Activated T-helper 1 cell treated with anti-CD3 and anti-CD28 coated beads, Interleukin-12 subunit alpha, Interleukin-12 subunit beta, Interleukin-2, Interleukin-4 antibody, amounts not matched to agents 30 ng/mL and 10 ng/mL and 1 ng/mL, durations not matched to agents 14 hours and 24 hours and 36 hours (primary cell): ENCODE measurements around the gene OR51B6. TPM values are rescaled to one million over a fixed set of nuclear protein-coding genes. Genes with fewer than 3 reads are reported as not detected.
"Not testable (repeated sequence)": the region's sequence is repeated elsewhere in the genome, so short reads cannot be mapped to it uniquely, and the experiment has no call there.

Experiments
- DNase-seq: peaks from one replicate; pipeline ENCODE4 v3.0.0; 2021; ENCODE audit warnings: low spot score
- H3K27ac Mint-ChIP-seq: one replicate; pipeline ENCODE4 v1.8.0; 2021; ENCODE audit warnings: mild to moderate bottlenecking, mixed read lengths
- H3K27me3 Mint-ChIP-seq: one replicate; pipeline ENCODE4 v1.8.0; 2022; ENCODE audit warnings: mild to moderate bottlenecking, moderate library complexity, mixed read lengths; ENCODE audit not compliant: insufficient read depth
- H3K36me3 Mint-ChIP-seq: one replicate; pipeline ENCODE4 v1.8.0; 2021; ENCODE audit warnings: low read depth, mixed read lengths
- H3K4me1 Mint-ChIP-seq: one replicate; pipeline ENCODE4 v1.8.0; 2021; ENCODE audit warnings: low read depth, mixed read lengths
- H3K4me3 Mint-ChIP-seq: one replicate; pipeline ENCODE4 v1.8.0; 2021; ENCODE audit warnings: mild to moderate bottlenecking, moderate library complexity, mixed read lengths
- H3K9me3 Mint-ChIP-seq: one replicate; pipeline ENCODE4 v1.8.0; 2021; ENCODE audit warnings: mixed read lengths
- intact Hi-C: fragments of 100-400 bp; cut with micrococcal nuclease; formaldehyde crosslinking; loops from one replicate; pipeline ENCODE4 v1.15.1; 2024
- total RNA-seq: library from RNA; stranded (reverse); gene quantifications from 2 replicates; pipeline ENCODE4 v1.2.3, GENCODE V29; 2022

Gene OR51B6
- total RNA-seq, 1 donor from 2014 or later = not detected

DNA sequence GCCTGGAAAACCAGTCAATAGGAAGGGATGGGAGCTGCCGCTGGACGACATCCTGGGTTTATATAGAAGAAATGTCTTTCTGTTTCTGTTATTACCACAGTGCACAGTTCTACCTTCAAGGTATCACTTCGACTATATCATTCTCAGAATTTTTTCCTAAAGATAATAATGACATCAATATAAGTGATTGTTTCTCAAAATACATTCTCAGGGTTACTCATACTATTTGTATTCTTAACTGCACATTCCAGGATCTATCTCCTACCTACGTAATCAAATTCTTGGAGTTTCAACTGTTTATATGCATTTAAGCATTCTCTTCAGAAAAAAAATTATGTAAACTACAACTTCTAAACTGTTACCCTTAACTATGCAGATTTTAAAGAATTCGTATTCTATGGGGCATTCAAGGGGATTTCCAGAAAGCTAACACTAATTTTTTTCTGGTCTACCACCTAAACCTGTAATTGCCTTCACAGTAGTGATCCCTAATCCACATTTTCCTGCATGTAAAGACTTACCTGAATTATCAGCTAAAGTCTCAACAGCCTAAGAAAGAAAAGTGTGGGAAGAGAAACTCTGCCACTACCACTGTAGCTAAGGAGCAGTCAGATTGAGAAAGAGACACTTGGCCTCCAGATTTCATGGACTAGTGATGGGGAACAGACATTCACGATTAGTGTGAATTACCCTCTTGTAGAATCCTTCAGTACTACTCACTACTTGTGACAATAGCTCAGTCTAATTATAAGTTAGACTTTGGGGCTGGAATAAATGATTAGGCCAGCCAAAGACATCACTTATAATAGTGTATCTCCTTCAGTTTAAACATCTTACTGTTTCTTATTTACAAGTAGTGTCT is 7.6 kb upstream of the OR51B6 start, which contains the start of gene OR51B5:
Gene OR51B5, minus strand, starts transcription at position 51 of the 862 bp plus-strand sequence. Its CDS starts 0 bp downstream, at position 51.
- Mint-ChIP-seq H3K9me3 (no peaks in the 10 kb centered on the region), H3K4me3 (no peak within 1 kb of the TSS), H3K36me3 (no peaks in the 10 kb centered on the region), H3K27me3 (no peaks in the 10 kb centered on the region), H3K27ac (peak within 1 kb of the TSS; percentile 9), H3K4me1 (no peaks in the 10 kb centered on the region)
- no peak for DNase-seq
- intact Hi-C loops = no loop called here

- DNase-seq = no peak
- Mint-ChIP-seq H3K27ac (no peak overlapping the region), H3K4me3 (no peak overlapping the region), H3K27me3 (no peaks in the 10 kb centered on the region), H3K36me3 (no peaks in the 10 kb centered on the region), H3K4me1 (no peaks in the 10 kb centered on the region), H3K9me3 (no peaks in the 10 kb centered on the region)
- intact Hi-C loops = no loop called here
These were observed 5.5 kb upstream of the OR51B6 start for GRCh38 chr11:5345831-5346230.

DNA sequence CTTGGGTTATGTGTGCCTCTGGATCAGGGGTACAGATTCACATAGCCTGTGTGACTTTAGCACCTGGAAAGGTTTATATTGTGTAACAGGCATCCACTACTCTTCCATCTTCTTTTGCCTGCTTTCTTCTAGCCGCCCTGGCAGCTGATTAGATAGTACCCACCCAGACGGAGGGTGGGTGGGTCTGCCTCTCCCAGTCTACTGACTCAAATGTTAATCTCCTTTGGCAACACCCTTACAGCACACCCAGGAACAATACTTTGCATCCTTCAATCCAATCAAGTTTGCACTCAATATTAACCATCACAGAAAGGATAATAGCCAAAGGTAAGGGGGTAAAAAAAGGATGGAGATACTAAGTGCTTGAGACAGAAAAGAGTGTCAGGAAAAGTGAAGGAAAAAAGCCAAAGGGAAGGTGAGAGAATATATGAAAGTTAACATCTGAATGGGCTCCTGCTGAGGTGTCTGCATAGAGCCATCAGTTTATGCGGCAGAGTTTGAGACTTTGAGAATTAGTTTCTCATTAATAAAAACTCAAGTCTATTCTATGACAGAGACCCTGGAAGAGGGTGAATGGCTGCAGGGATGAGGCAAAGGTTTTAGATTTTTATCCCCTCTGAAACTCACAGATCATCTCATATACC is 2.6 kb upstream of the OR51B6 start:
- no peak for DNase-seq
- intact Hi-C loops = no loop called here
- no peak overlapping the region for H3K4me3 Mint-ChIP-seq
- H3K27ac Mint-ChIP-seq = no peak overlapping the region
- no peaks in the 10 kb centered on the region for H3K9me3 Mint-ChIP-seq
- no peaks in the 10 kb centered on the region for H3K27me3 Mint-ChIP-seq
- H3K36me3 Mint-ChIP-seq = no peaks in the 10 kb centered on the region
- no peaks in the 10 kb centered on the region for H3K4me1 Mint-ChIP-seq

GRCh38 chr11:5349550-5349949 is 1.8 kb upstream of the OR51B6 start:
- H3K27ac Mint-ChIP-seq = no peak overlapping the region
- no peaks in the 10 kb centered on the region for H3K4me1 Mint-ChIP-seq
- DNase-seq = no peak
- H3K36me3 Mint-ChIP-seq = no peaks in the 10 kb centered on the region
- intact Hi-C loops = no loop called here
- H3K27me3 Mint-ChIP-seq = no peaks in the 10 kb centered on the region
- H3K9me3 Mint-ChIP-seq = no peaks in the 10 kb centered on the region
- no peak overlapping the region for H3K4me3 Mint-ChIP-seq

GRCh38 chr11:5356031-5356430 is 4.7 kb downstream of the OR51B6 start:
- DNase-seq, intact Hi-C loops, H3K9me3 Mint-ChIP-seq, H3K27me3 Mint-ChIP-seq, H3K4me3 Mint-ChIP-seq, H3K4me1 Mint-ChIP-seq, H3K27ac Mint-ChIP-seq, H3K36me3 Mint-ChIP-seq: not testable (repeated sequence)

- no peak for DNase-seq
- Mint-ChIP-seq H3K36me3 (no peaks in the 10 kb centered on the region), H3K9me3 (no peaks in the 10 kb centered on the region), H3K4me1 (no peaks in the 10 kb centered on the region), H3K27ac (no peak overlapping the region), H3K27me3 (peaks cover 2% of the 10 kb centered on the region), H3K4me3 (no peak overlapping the region)
- intact Hi-C loops = no loop called here
These were observed 10.8 kb downstream of the OR51B6 start for GRCh38 chr11:5362017-5362625.

DNA sequence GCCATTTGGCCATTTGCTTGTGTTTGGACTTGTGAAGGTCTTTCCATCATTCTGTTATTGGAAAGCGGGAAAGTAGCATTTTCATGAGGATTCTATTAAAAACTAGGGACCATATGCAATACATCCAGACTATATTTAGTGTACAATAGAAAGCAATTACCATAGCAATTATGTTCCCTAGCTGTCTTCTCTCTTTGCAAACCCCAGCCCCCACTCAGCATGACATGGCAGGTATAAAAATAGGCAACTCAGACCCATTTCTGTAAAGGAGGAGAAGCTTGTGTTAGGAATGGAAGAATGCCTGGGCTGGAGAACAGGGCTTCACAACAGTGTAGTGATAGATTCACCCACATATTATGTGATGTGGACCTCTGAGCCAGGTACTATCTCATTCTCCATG is 12.4 kb downstream of the OR51B6 start:
- Mint-ChIP-seq H3K27me3 (peaks cover 4% of the 10 kb centered on the region), H3K9me3 (no peaks in the 10 kb centered on the region), H3K4me1 (no peaks in the 10 kb centered on the region), H3K27ac (no peak overlapping the region), H3K4me3 (no peak overlapping the region), H3K36me3 (no peaks in the 10 kb centered on the region)
- intact Hi-C loops = no loop called here
- DNase-seq = no peak

DNA sequence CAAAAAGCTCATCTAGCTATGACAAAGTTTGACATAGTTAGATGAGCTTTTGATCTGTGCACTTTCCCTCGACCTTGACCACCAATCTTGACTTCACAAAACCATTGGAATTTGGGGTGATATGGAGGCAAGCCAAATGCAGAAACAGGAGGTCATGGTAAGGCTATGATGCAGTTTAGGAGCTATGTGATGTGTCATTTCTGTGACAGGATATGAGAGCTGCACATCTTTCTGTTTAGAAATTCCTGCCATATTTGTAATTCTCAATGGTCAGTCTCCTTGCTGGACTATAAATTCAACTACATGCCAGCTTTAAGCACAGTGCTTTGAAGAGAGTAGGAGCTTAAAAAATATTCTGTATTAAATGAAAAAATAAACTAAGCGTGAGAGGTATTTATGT is 12.9 kb downstream of the OR51B6 start:
- Mint-ChIP-seq H3K4me3 (no peak overlapping the region), H3K27ac (no peak overlapping the region), H3K36me3 (no peaks in the 10 kb centered on the region), H3K4me1 (no peaks in the 10 kb centered on the region), H3K9me3 (no peaks in the 10 kb centered on the region), H3K27me3 (peaks cover 4% of the 10 kb centered on the region)
- intact Hi-C loops = no loop called here
- no peak for DNase-seq

DNA sequence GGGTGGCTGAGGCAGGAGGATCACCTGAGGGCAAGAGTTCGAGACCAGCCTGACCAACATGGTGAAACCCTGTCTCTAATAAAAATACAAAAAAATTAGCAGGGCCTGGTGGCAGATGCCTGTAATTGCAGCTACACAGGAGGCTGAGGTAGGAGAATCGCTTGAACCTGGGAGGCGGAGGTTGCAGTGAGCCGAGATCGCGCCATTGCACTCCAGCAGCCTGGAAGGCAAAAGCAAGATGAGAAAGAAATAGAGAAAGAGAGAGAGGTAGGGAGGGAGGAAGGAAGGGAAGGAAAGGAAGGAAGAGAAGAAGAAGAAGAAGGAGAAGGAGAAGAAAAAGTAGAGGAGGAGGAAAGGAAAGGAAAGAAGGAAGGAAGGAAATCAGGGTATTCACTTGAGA is 15.1 kb downstream of the OR51B6 start:
- H3K9me3 Mint-ChIP-seq, intact Hi-C loops, H3K36me3 Mint-ChIP-seq, H3K4me1 Mint-ChIP-seq, H3K4me3 Mint-ChIP-seq, H3K27me3 Mint-ChIP-seq, H3K27ac Mint-ChIP-seq, DNase-seq: not testable (repeated sequence)

DNA sequence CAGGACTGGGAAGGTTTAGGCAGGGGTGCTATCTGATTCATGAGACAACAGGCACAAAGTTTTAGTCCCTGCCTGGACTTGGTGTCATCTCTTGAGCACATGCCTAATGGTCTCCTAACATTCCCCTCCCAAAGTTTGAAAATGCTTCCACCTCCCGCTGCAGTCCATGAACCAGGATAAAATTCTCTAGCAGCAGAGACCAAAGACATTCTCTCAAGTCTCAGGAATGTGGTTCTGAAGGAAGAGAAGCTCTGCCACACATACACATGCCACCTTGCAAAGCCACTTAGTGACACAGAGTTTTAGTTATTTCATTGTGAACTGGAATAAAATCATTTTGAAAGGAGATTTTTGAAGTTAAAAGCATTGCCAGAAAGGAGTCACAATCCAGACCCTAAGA is 15.5 kb downstream of the OR51B6 start:
- no peak overlapping the region for H3K27ac Mint-ChIP-seq
- DNase-seq = no peak
- no peaks in the 10 kb centered on the region for H3K4me1 Mint-ChIP-seq

GRCh38 chr11:5367448-5368074 is 16.3 kb downstream of the OR51B6 start:
- intact Hi-C loops = no loop called here
- Mint-ChIP-seq H3K27me3 (peaks cover 6% of the 10 kb centered on the region), H3K27ac (no peak overlapping the region), H3K4me1 (no peaks in the 10 kb centered on the region), H3K4me3 (no peak overlapping the region), H3K36me3 (no peaks in the 10 kb centered on the region), H3K9me3 (no peaks in the 10 kb centered on the region)
- no peak for DNase-seq

More for the DNA sequence above, 15.5 kb downstream of the OR51B6 start:
- H3K36me3 Mint-ChIP-seq = no peaks in the 10 kb centered on the region
- H3K4me3 Mint-ChIP-seq = no peak overlapping the region
- H3K27me3 Mint-ChIP-seq = peaks cover 5% of the 10 kb centered on the region
- intact Hi-C loops = no loop called here
- H3K9me3 Mint-ChIP-seq = no peaks in the 10 kb centered on the region

GRCh38 chr11:5368502-5369043 is 17.3 kb downstream of the OR51B6 start:
- Mint-ChIP-seq H3K27me3 (peaks cover 6% of the 10 kb centered on the region), H3K4me3 (no peak overlapping the region), H3K27ac (no peak overlapping the region), H3K9me3 (no peaks in the 10 kb centered on the region), H3K4me1 (no peaks in the 10 kb centered on the region), H3K36me3 (no peaks in the 10 kb centered on the region)
- intact Hi-C loops = no loop called here
- DNase-seq = no peak
